HEK293 (cell line): ENCODE results near the gene PLCG1.
A peak's percentile ranks its signal among the peaks of the same experiment; 100 is the strongest.

ENCODE experiments used
- CTCF ChIA-PET: fragments of 350-600 bp; formaldehyde crosslinking; extraction: SDS; loops from one replicate; lab custom pipeline; 2021; ENCODE audit warnings: antibody characterized with exemption; lab: Yijun Ruan, JAX
- POLR2A ChIA-PET: fragments of 300-600 bp; formaldehyde crosslinking; extraction: SDS; loops from one replicate; lab custom pipeline; 2020; ENCODE audit warnings: antibody characterized with exemption, inconsistent platforms; lab: Yijun Ruan, JAX
- H3K27ac ChIP-seq: fragments of 200-500 bp; sonication (Bioruptor generic); 2 replicates; pipeline ENCODE4 v1.5.1; 2014; ENCODE audit warnings: low read depth, low read length, control low read depth, inconsistent platforms; ENCODE audit errors: extremely low read depth
- H3K36me3 ChIP-seq, 2 experiments: fragments of 200-500 bp in 1 of 2; sonication (Bioruptor generic) in 1 of 2; 1 replicate in 1 of 2; 2 replicates in 1 of 2; pipeline ENCODE4 v1.5.1; 2014 to 2017; ENCODE audit warnings: inconsistent platforms in 2 of 2, low read length in 2 of 2; ENCODE audit not compliant: control insufficient read depth in 2 of 2, insufficient read depth in 1 of 2
- H3K4me1 ChIP-seq: fragments of 200-500 bp; sonication (Bioruptor generic); 2 replicates; pipeline ENCODE4 v1.5.1; 2014; ENCODE audit warnings: mild to moderate bottlenecking, low read length, inconsistent platforms; ENCODE audit not compliant: control insufficient read depth, insufficient read depth
- H3K4me3 ChIP-seq: 2 replicates; pipeline ENCODE4 v1.5.1; 2011; ENCODE audit warnings: low read depth, mild to moderate bottlenecking, control low read depth, low read length, moderate library complexity
- H3K9me3 ChIP-seq: fragments of 200-500 bp; sonication (Bioruptor generic); 2 replicates; pipeline ENCODE4 v1.5.1; 2014; ENCODE audit warnings: low read depth, low read length, inconsistent platforms; ENCODE audit not compliant: control insufficient read depth, insufficient read depth
- BCL11B ChIP-seq: fragments of 450-650 bp; formaldehyde crosslinking; IDR thresholded peaks from 2 replicates; pipeline ENCODE4 v1.5.1; 2016; ENCODE audit warnings: low read depth, missing biosample characterization, missing genetic modification characterization
- CTCF ChIP-seq: fragments of 450-650 bp; formaldehyde crosslinking; IDR thresholded peaks from 2 replicates; pipeline ENCODE4 v1.5.1; 2016; ENCODE audit warnings: missing biosample characterization, missing genetic modification characterization
- REPIN1 ChIP-seq: fragments of 450-650 bp; formaldehyde crosslinking; IDR thresholded peaks from 2 replicates; pipeline ENCODE4 v1.5.1; 2017; ENCODE audit warnings: missing biosample characterization, missing genetic modification characterization, low read depth
- ZBTB48 ChIP-seq: fragments of 450-650 bp; formaldehyde crosslinking; IDR thresholded peaks from 2 replicates; pipeline ENCODE4 v1.5.1; 2016; ENCODE audit warnings: missing biosample characterization, missing genetic modification characterization
- ZIC2 ChIP-seq: fragments of 450-650 bp; formaldehyde crosslinking; IDR thresholded peaks from 2 replicates; pipeline ENCODE4 v1.5.1; 2016; ENCODE audit warnings: missing biosample characterization, missing genetic modification characterization
- ZNF449 ChIP-seq: fragments of 450-650 bp; formaldehyde crosslinking; IDR thresholded peaks from 2 replicates; pipeline ENCODE4 v1.5.1; 2017; ENCODE audit warnings: missing biosample characterization, mild to moderate bottlenecking, missing genetic modification characterization, moderate library complexity
- ZNF518A ChIP-seq: fragments of 450-650 bp; formaldehyde crosslinking; conservative IDR thresholded peaks from 2 replicates; pipeline ENCODE4 v1.5.1; 2016; ENCODE audit warnings: low read depth, missing biosample characterization, missing genetic modification characterization
- ZNF571 ChIP-seq: fragments of 450-650 bp; formaldehyde crosslinking; IDR thresholded peaks from 2 replicates; pipeline ENCODE4 v1.5.0; 2017; ENCODE audit warnings: missing biosample characterization, missing genetic modification characterization
- ZNF585B ChIP-seq: fragments of 450-650 bp; formaldehyde crosslinking; IDR thresholded peaks from 2 replicates; pipeline ENCODE4 v1.5.1; 2016; ENCODE audit warnings: missing biosample characterization, missing genetic modification characterization
- ZNF692 ChIP-seq: fragments of 450-650 bp; formaldehyde crosslinking; IDR thresholded peaks from 2 replicates; pipeline ENCODE4 v1.5.1; 2016; ENCODE audit warnings: missing biosample characterization, missing genetic modification characterization
- ZNF704 ChIP-seq: fragments of 450-650 bp; formaldehyde crosslinking; IDR thresholded peaks from 2 replicates; pipeline ENCODE4 v1.5.1; 2016; ENCODE audit warnings: missing biosample characterization, missing genetic modification characterization
- ZNF791 ChIP-seq: fragments of 450-650 bp; formaldehyde crosslinking; IDR thresholded peaks from 2 replicates; pipeline ENCODE4 v1.5.1; 2016; ENCODE audit warnings: missing biosample characterization, missing genetic modification characterization
- ZNF843 ChIP-seq: fragments of 450-650 bp; formaldehyde crosslinking; IDR thresholded peaks from 2 replicates; pipeline ENCODE4 v1.5.1; 2016; ENCODE audit warnings: missing biosample characterization, missing genetic modification characterization
- TF ChIP-seq, protein P1 (sequence below): fragments of 450-650 bp; formaldehyde crosslinking; optimal IDR thresholded peaks from 2 replicates; pipeline ENCODE3; 2016; ENCODE audit warnings: missing biosample characterization, mild to moderate bottlenecking, missing genetic modification characterization
- TF ChIP-seq, protein P2 (sequence below): fragments of 450-650 bp; formaldehyde crosslinking; IDR thresholded peaks from 2 replicates; pipeline ENCODE4 v1.5.1; 2016; ENCODE audit warnings: missing biosample characterization, missing genetic modification characterization

The PLCG1 gene

GRCh38 chr20:41160686-41161085 lies 23.3 kb downstream of the PLCG1 start:
- Histone ChIP-seq H3K9me3 (no peaks in the 10 kb centered on the region), H3K27ac (no peak overlapping the region), H3K36me3 (peaks cover 4 to 78% of the 10 kb centered on the region in 2 experiments; a peak in 2 of 3 replicates), H3K4me3 (no peak overlapping the region), H3K4me1 (no peaks in the 10 kb centered on the region)
- POLR2A ChIA-PET, result no interaction called here
- CTCF ChIA-PET, result interaction anchor here (0.6 to 1.5 kb wide), 2 partner anchors 12 to 26 kb away, joined by 3 to 5 read pairs; no protein-coding TSS in a partner anchor
- no peak for TF ChIP-seq ZNF449 (tag by site-specific recombination)
- no peak for TF ChIP-seq BCL11B (tag by site-specific recombination)
- TF ChIP-seq, all 188 proteins: peak for 0

DNA sequence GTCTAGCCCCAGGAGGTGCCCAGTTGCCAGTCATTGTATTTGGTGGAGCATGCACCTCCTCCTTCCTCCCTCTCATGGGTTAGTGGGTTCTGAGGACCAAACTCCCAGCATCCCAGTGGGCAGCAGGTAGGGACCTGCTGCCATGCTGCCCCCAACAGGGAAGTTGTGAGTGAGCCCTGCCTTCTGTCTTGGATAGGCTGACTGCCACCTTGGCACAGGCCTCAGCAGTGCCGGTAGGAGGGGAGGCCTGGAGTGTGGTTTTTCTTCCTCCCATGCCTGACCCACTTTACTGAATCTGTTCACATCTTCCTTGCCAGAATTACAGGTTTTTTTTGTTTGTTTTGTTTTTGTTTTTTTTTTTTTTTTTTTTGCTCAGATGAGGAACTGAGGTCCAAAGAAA lies 24.5 kb downstream of the PLCG1 start:
- POLR2A ChIA-PET, result no interaction called here
- TF ChIP-seq ZIC2 (tag by site-specific recombination) (0 out of 2 replicates have a peak, but pooled peaks have one; percentile 25), CTCF (tag by site-specific recombination) (0 out of 2 replicates have a peak, but pooled peaks have one; percentile 20), ZNF704 (tag by site-specific recombination) (no peak)

GRCh38 chr20:41162396-41162795 lies 25.1 kb downstream of the PLCG1 start:
- no peaks in the 10 kb centered on the region for H3K4me1 ChIP-seq
- ChIA-PET POLR2A (no interaction called here), CTCF (no interaction called here)
- no peak overlapping the region for H3K27ac ChIP-seq
- no peak overlapping the region for H3K4me3 ChIP-seq
- H3K36me3 ChIP-seq, result peaks cover 4 to 89% of the 10 kb centered on the region in 2 experiments; a peak in 2 of 3 replicates
- no peaks in the 10 kb centered on the region for H3K9me3 ChIP-seq
- TF ChIP-seq ZNF692 (tag by site-specific recombination) (no peak), ZNF843 (no peak), ZNF791 (tag by site-specific recombination) (no peak), ZNF518A (tag by site-specific recombination) (no peak), ZNF571 (tag by site-specific recombination) (no peak), REPIN1 (no peak), ZNF585B (no peak), ZBTB48 (tag by site-specific recombination) (no peak)
- TF ChIP-seq, protein P1, sequence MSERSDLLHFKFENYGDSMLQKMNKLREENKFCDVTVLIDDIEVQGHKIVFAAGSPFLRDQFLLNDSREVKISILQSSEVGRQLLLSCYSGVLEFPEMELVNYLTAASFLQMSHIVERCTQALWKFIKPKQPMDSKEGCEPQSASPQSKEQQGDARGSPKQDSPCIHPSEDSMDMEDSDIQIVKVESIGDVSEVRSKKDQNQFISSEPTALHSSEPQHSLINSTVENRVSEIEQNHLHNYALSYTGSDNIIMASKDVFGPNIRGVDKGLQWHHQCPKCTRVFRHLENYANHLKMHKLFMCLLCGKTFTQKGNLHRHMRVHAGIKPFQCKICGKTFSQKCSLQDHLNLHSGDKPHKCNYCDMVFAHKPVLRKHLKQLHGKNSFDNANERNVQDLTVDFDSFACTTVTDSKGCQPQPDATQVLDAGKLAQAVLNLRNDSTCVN (tag by site-specific recombination), result no peak
- TF ChIP-seq, protein P2, sequence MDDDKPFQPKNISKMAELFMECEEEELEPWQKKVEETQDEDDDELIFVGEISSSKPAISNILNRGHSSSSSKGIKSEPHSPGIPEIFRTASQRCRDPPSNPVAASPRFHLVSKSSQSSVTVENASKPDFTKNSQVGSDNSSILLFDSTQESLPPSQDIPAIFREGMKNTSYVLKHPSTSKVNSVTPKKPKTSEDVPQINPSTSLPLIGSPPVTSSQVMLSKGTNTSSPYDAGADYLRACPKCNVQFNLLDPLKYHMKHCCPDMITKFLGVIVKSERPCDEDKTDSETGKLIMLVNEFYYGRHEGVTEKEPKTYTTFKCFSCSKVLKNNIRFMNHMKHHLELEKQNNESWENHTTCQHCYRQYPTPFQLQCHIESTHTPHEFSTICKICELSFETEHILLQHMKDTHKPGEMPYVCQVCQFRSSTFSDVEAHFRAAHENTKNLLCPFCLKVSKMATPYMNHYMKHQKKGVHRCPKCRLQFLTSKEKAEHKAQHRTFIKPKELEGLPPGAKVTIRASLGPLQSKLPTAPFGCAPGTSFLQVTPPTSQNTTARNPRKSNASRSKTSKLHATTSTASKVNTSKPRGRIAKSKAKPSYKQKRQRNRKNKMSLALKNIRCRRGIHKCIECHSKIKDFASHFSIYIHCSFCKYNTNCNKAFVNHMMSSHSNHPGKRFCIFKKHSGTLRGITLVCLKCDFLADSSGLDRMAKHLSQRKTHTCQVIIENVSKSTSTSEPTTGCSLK, result no peak

More for the DNA sequence above, 24.5 kb downstream of the PLCG1 start:
- no peak overlapping the region for H3K4me3 ChIP-seq
- CTCF ChIA-PET, result interaction anchor here (0.6 kb wide), 1 partner anchor 10 kb away, joined by 3 read pairs; no protein-coding TSS in a partner anchor
- peaks cover 4 to 84% of the 10 kb centered on the region in 2 experiments; a peak in 2 of 3 replicates for H3K36me3 ChIP-seq
- no peak overlapping the region for H3K27ac ChIP-seq
- H3K4me1 ChIP-seq, result no peaks in the 10 kb centered on the region
- H3K9me3 ChIP-seq, result no peaks in the 10 kb centered on the region
